SH-SY5Y (cell line): ENCODE measurements around the gene DSCAML1.

Experiments used
- GATA2 ChIP-seq: IDR thresholded peaks from 2 replicates; pipeline ENCODE4 v1.6.1; 2011; ENCODE audit warnings: mild to moderate bottlenecking, low read depth, low read length
- GATA3 ChIP-seq: IDR thresholded peaks from 2 replicates; pipeline ENCODE4 v1.6.1; 2011; ENCODE audit warnings: low read depth, mild to moderate bottlenecking, low read length, moderate library complexity

DNA sequence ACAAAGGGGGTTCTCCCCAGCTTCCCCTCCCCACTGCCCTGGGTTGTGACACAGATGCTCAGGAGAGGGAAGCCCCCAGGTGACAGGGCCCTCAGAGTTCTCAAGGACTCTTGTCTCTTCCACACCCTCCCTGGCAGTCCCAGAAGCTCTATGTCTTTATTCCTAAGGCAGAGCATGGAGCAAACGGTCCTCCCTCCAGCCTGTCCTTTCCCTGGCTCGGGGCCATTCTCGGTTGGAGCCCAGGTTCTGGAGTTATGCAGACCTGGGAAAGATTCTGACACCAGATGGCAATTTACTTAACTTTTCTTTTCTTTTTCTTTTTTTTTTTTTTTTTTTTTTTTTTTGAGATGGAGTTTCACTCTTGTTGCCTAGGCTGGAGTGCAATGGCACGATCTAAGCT lies 282.8 kb downstream of the DSCAML1 start:
- TF ChIP-seq GATA2 (no peak), GATA3 (no peak)
